ENCODE results near the gene TTF2. TPM values are rescaled to one million over a fixed set of nuclear protein-coding genes. Genes with fewer than 3 reads are reported as not detected.

Gene TTF2
- total and polyA plus RNA-seq, 2 of the 8 experiments (the other 6 are each of a cell fraction or from before 2014, with no cell fraction given): 16.9 to 89.6 TPM

GRCh38 chr1:117096951-117097408 lies 36.9 kb downstream of the TTF2 start (continued):
- TF ChIP-seq SIN3A (conservative IDR thresholded peaks at IDR 0.05 in 1 of 2, IDR thresholded peaks at IDR 0.05 in 1 of 2; ENCODE audit: low read depth in 1 of 2, low read length in 2 of 2): no peak
